Thyroid gland (tissue), 4 donors: ENCODE measurements around the gene MBNL2.

ENCODE experiments used
- CTCF ChIP-seq, 6 experiments: fragments of 200-600 bp in 3 of 6; fragments of 450-650 bp in 3 of 6; sonication (generic) in 3 of 6; IDR thresholded peaks; one replicate each; pipeline ENCODE4 v1.5.1; 2016 to 2019; ENCODE audit warnings: antibody characterized with exemption in 6 of 6, mild to moderate bottlenecking in 2 of 6, inconsistent platforms in 1 of 6, moderate library complexity in 1 of 6
- POLR2A ChIP-seq, 2 donors: fragments of 450-650 bp; IDR thresholded peaks; one replicate each; pipeline ENCODE4 v1.6.1; 2017; ENCODE audit warnings: antibody characterized with exemption in 2 of 2, mild to moderate bottlenecking in 2 of 2, moderate library complexity in 1 of 2

- TF ChIP-seq CTCF (IDR thresholded peaks at IDR 0.05) (no peak), POLR2A (IDR thresholded peaks at IDR 0.05) (no peak)
Observed at GRCh38 chr13:97241761-97242160, 19.6 kb downstream of the MBNL2 start.
